ENCODE data around the gene PPP1CC. TPM values are rescaled to one million over a fixed set of nuclear protein-coding genes. Genes with fewer than 3 reads are reported as not detected.
A peak's percentile ranks its signal among the peaks of the same experiment; 100 is the strongest.

Gene PPP1CC
- total RNA-seq, 1 donor from 2014 or later, result 90.6 TPM

- no peak for TF ChIP-seq CTCF (IDR thresholded peaks at IDR 0.05)
- ATAC-seq, result peak; percentile 34
- Histone ChIP-seq H3K36me3 (no peaks in the 10 kb centered on the region), H3K27me3 (no peaks in the 10 kb centered on the region), H3K27ac (no peak overlapping the region), H3K4me1 (no peaks in the 10 kb centered on the region), H3K9me3 (no peaks in the 10 kb centered on the region), H3K4me3 (no peak overlapping the region)
- no peak for DNase-seq
- intact Hi-C loops (cut with DNase I), result no loop called here
Measured at GRCh38 chr12:110704750-110705149, 37.9 kb downstream of the PPP1CC start.

- intact Hi-C loops (cut with DNase I), result no loop called here
- Histone ChIP-seq H3K4me3 (no peak overlapping the region), H3K9me3 (no peaks in the 10 kb centered on the region), H3K27me3 (no peaks in the 10 kb centered on the region), H3K36me3 (no peaks in the 10 kb centered on the region), H3K4me1 (no peaks in the 10 kb centered on the region), H3K27ac (no peak overlapping the region)
- ATAC-seq (no peak), DNase-seq (no peak)
- TF ChIP-seq CTCF (IDR thresholded peaks at IDR 0.05), result no peak
Measured at GRCh38 chr12:110704231-110704630, 38.5 kb downstream of the PPP1CC start.

GRCh38 chr12:110702081-110702480 is 40.6 kb downstream of the PPP1CC start:
- Histone ChIP-seq H3K27me3 (no peaks in the 10 kb centered on the region), H3K9me3 (no peaks in the 10 kb centered on the region), H3K4me1 (peaks cover 9% of the 10 kb centered on the region), H3K27ac (no peak overlapping the region), H3K36me3 (no peaks in the 10 kb centered on the region), H3K4me3 (no peak overlapping the region)
- intact Hi-C loops (cut with DNase I), result no loop called here
- DNase-seq (no peak), ATAC-seq (no peak)
- no peak for TF ChIP-seq CTCF (IDR thresholded peaks at IDR 0.05)

- Histone ChIP-seq H3K36me3 (no peaks in the 10 kb centered on the region), H3K9me3 (no peaks in the 10 kb centered on the region), H3K27ac (no peak overlapping the region), H3K4me1 (peaks cover 9% of the 10 kb centered on the region), H3K27me3 (no peaks in the 10 kb centered on the region), H3K4me3 (no peak overlapping the region)
- DNase-seq, result no peak
- intact Hi-C loops (cut with DNase I), result no loop called here
- no peak for TF ChIP-seq CTCF (IDR thresholded peaks at IDR 0.05)
- ATAC-seq, result no peak
Measured at GRCh38 chr12:110699591-110700445, 42.9 kb downstream of the PPP1CC start.

GRCh38 chr12:110698171-110698902 is 44.4 kb downstream of the PPP1CC start:
- Histone ChIP-seq H3K4me1 (peaks cover 9% of the 10 kb centered on the region), H3K4me3 (peak overlapping the region; percentile 31), H3K27me3 (no peaks in the 10 kb centered on the region), H3K36me3 (no peaks in the 10 kb centered on the region), H3K9me3 (no peaks in the 10 kb centered on the region), H3K27ac (peak overlapping the region; percentile 51)
- ATAC-seq, result peak; percentile 92
- peak; percentile 69 for TF ChIP-seq CTCF (IDR thresholded peaks at IDR 0.05)
- intact Hi-C loops (cut with DNase I), result no loop called here
- DNase-seq, result peak; percentile 86
